Duodenal mucosa (tissue), 2 donors: ENCODE data around the gene MCRIP2.

Source experiments
- H3K27ac ChIP-seq: one replicate; pipeline ENCODE4 v1.7.0; 2013; ENCODE audit warnings: low read depth, low read length
- H3K27me3 ChIP-seq, 2 donors: one replicate each; pipeline ENCODE4 v1.7.0; 2013; ENCODE audit warnings: low read length in 2 of 2, control low read depth in 1 of 2; ENCODE audit not compliant: insufficient read depth in 2 of 2, control insufficient read depth in 1 of 2
- H3K36me3 ChIP-seq, 2 donors: one replicate each; pipeline ENCODE4 v1.7.0; 2013; ENCODE audit warnings: low read length in 2 of 2, control low read depth in 1 of 2; ENCODE audit not compliant: insufficient read depth in 2 of 2, control insufficient read depth in 1 of 2
- H3K4me1 ChIP-seq, 2 donors: one replicate each; pipeline ENCODE4 v1.7.0; 2013; ENCODE audit warnings: low read length in 2 of 2, control low read depth in 1 of 2; ENCODE audit not compliant: insufficient read depth in 2 of 2, control insufficient read depth in 1 of 2
- H3K4me3 ChIP-seq, 2 donors: one replicate each; pipeline ENCODE4 v1.7.0; 2013; ENCODE audit warnings: low read length in 2 of 2, low read depth in 1 of 2
- H3K9ac ChIP-seq, 2 donors: one replicate each; pipeline ENCODE4 v1.7.0; 2013; ENCODE audit warnings: low read length in 2 of 2, low read depth in 1 of 2
- H3K9me3 ChIP-seq, 2 donors: one replicate each; pipeline ENCODE4 v1.7.0; 2013; ENCODE audit warnings: low read length in 2 of 2, control low read depth in 1 of 2; ENCODE audit not compliant: control insufficient read depth in 1 of 2

The MCRIP2 gene

GRCh38 chr16:680967-681745, 39.5 kb downstream of the MCRIP2 start:
- Histone ChIP-seq H3K9me3 (no peaks in the 10 kb centered on the region), H3K4me1 (peaks cover 27 to 54% of the 10 kb centered on the region in 2 donors), H3K9ac (peak overlapping the region; percentile 76 to 78), H3K36me3 (peaks cover 18 to 25% of the 10 kb centered on the region in 2 donors), H3K27me3 (no peaks in the 10 kb centered on the region), H3K27ac (peak overlapping the region; percentile 39), H3K4me3 (peak overlapping the region; percentile 79 to 84)

GRCh38 chr16:681746-682427, 40.3 kb downstream of the MCRIP2 start:
- H3K4me3 ChIP-seq = peak overlapping the region; percentile 79 to 84
- H3K9ac ChIP-seq = peak overlapping the region; percentile 76 to 78
- H3K36me3 ChIP-seq = peaks cover 21 to 31% of the 10 kb centered on the region in 2 donors
- H3K4me1 ChIP-seq = peaks cover 19 to 47% of the 10 kb centered on the region in 2 donors
- no peaks in the 10 kb centered on the region for H3K9me3 ChIP-seq
- H3K27me3 ChIP-seq = no peaks in the 10 kb centered on the region
- no peak overlapping the region for H3K27ac ChIP-seq

GRCh38 chr16:682493-683395, 41.1 kb downstream of the MCRIP2 start:
- Histone ChIP-seq H3K9me3 (no peaks in the 10 kb centered on the region), H3K27ac (no peak overlapping the region), H3K4me3 (peak overlapping the region; percentile 71 to 77), H3K27me3 (no peaks in the 10 kb centered on the region), H3K9ac (peak overlapping the region in 1 of 2 donors; percentile 54), H3K36me3 (peaks cover 21 to 40% of the 10 kb centered on the region in 2 donors), H3K4me1 (peaks cover 19 to 41% of the 10 kb centered on the region in 2 donors)

DNA sequence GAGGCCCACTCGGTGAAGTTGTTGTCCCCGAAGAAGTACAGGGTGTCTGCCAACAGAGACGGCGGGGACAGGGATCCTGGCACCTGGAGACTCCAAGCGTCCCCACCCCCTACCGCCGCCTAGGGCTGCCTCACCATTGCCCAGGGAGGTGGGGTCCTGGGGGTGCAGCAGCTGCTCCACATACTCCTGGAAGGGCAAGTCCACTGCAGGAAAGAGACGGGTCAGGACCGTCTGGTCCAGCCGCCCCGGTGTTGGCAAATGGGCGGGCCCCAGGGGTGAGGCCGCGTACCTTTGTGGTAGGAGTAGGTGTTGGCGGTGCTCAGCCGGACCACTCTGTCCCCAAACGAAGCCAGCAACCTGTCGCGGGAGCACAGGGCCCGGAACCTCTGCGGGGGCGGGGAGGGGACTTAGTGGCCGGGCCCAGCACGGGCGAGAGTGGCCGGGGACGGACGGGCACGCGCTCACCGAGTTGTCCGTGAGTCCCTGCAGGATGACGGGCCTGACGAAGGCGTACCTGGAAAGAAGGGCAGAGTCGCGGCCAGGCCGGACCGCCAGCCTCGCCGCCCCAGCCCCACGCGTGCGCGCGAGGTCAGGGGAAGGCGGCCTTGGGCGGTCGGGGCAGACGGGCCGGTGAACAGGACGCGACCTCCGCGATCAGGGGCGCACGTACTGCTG, 41.9 kb downstream of the MCRIP2 start:
- Histone ChIP-seq H3K27ac (peak overlapping the region; percentile 66), H3K9me3 (no peaks in the 10 kb centered on the region), H3K4me1 (peaks cover 19 to 41% of the 10 kb centered on the region in 2 donors), H3K36me3 (peaks cover 21 to 42% of the 10 kb centered on the region in 2 donors), H3K4me3 (peak overlapping the region; percentile 71 to 77), H3K27me3 (no peaks in the 10 kb centered on the region), H3K9ac (peak overlapping the region; percentile 43 to 54)

DNA sequence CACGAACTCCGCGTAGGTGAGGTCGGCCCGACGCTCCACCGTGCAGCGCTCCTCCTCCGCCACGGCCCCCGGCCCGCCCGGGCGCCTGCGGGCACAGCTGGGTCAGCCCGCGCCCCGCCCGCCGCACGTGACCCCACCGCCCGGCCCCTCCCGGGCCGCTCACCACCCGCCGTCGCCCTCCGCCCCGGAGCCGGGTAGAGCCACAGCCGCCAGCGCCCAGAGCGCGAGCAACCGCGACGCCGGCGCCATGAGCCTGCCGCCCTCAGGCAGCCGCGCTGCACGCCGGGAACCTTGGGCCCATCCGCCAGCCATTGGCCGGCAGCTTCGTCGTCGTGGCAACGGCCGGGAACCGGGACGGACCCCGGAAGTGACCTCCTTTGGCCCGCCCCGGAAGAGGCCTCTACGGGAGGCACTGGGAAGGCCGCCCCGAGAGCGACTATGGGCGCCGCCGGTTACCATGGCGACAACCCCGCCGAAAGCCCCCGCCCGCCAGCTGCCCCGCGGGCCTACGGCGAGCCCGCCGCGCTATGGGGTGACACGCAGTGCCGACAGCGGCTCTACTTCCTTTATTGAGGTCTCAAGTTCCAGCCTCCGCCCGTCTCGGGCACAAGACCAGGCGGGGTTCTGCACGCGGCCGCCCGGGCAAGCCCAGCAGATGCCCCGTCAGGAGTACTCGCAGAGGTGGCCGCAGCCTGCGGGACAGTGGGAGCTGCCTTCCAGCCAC, 42.6 kb downstream of the MCRIP2 start, which contains the start of gene JMJD8:
TSS of gene JMJD8 (minus strand) at position 264 of the 724 bp plus-strand sequence. CDS start at position 249, 15 bp downstream.
- peak within 1 kb of the TSS; percentile 71 to 77 for H3K4me3 ChIP-seq
- peaks cover 21 to 42% of the 10 kb centered on the region in 2 donors for H3K36me3 ChIP-seq
- no peaks in the 10 kb centered on the region for H3K9me3 ChIP-seq
- peaks cover 21 to 47% of the 10 kb centered on the region in 2 donors for H3K4me1 ChIP-seq
- peak within 1 kb of the TSS; percentile 70 for H3K27ac ChIP-seq
- no peaks in the 10 kb centered on the region for H3K27me3 ChIP-seq
- peak within 1 kb of the TSS; percentile 43 to 54 for H3K9ac ChIP-seq

- Histone ChIP-seq H3K9ac (no peak overlapping the region), H3K9me3 (no peaks in the 10 kb centered on the region), H3K4me1 (peaks cover 26 to 54% of the 10 kb centered on the region in 2 donors), H3K36me3 (peaks cover 21 to 42% of the 10 kb centered on the region in 2 donors), H3K27me3 (no peaks in the 10 kb centered on the region), H3K4me3 (peak overlapping the region in 1 of 2 donors; percentile 16), H3K27ac (no peak overlapping the region)
Measured at GRCh38 chr16:684961-685696, 43.5 kb downstream of the MCRIP2 start.

GRCh38 chr16:685967-686366, 44.3 kb downstream of the MCRIP2 start:
- no peak overlapping the region for H3K4me3 ChIP-seq

GRCh38 chr16:686459-687260, 45.0 kb downstream of the MCRIP2 start:
- H3K9ac ChIP-seq = no peak overlapping the region
- H3K9me3 ChIP-seq = no peaks in the 10 kb centered on the region
- peaks cover 18 to 38% of the 10 kb centered on the region in 2 donors for H3K36me3 ChIP-seq
- no peak overlapping the region for H3K27ac ChIP-seq
- no peaks in the 10 kb centered on the region for H3K27me3 ChIP-seq
- H3K4me1 ChIP-seq = peaks cover 17 to 44% of the 10 kb centered on the region in 2 donors
- H3K4me3 ChIP-seq = no peak overlapping the region

More at GRCh38 chr16:685967-686366, 44.3 kb downstream of the MCRIP2 start:
- no peaks in the 10 kb centered on the region for H3K27me3 ChIP-seq
- no peaks in the 10 kb centered on the region for H3K9me3 ChIP-seq
- peaks cover 21 to 42% of the 10 kb centered on the region in 2 donors for H3K36me3 ChIP-seq
- no peak overlapping the region for H3K9ac ChIP-seq
- no peak overlapping the region for H3K27ac ChIP-seq
- H3K4me1 ChIP-seq = peaks cover 24 to 51% of the 10 kb centered on the region in 2 donors
